IMR-90 (cell line): ENCODE results near the gene UNK. TPM values are rescaled to one million over a fixed set of nuclear protein-coding genes. Genes with fewer than 3 reads are reported as not detected.

Experiments
- ATAC-seq: fragments of 200-7000 bp; cut with Tn5 transposase; 2 replicates; pipeline ENCODE4 v1.9.1; 2020; ENCODE audit warnings: low read depth, mild to moderate bottlenecking, moderate library complexity
- BruUV-seq: library from RNA; stranded (reverse); fragments of 400-500 nt; replicated peaks from 2 replicates; lab custom pipeline; 2021; lab: Mats Ljungman, UMichigan
- CTCF ChIA-PET: fragments of 300-600 bp; formaldehyde crosslinking; extraction: SDS; loops from one replicate; lab custom pipeline; 2021; ENCODE audit warnings: antibody characterized with exemption; lab: Yijun Ruan, JAX
- POLR2A ChIA-PET: fragments of 300-600 bp; sonication (Branson Sonifier 250); formaldehyde crosslinking; loops from one replicate; lab custom pipeline; 2022; ENCODE audit warnings: antibody characterized with exemption; ENCODE audit not compliant: unreplicated experiment; lab: Charles Lee
- DNase-seq: peaks from one replicate; pipeline ENCODE4 v3.0.0; 2013
- H2AFZ ChIP-seq: replicated peaks from 2 replicates; pipeline ENCODE3; 2013; ENCODE audit warnings: low read length, mild to moderate bottlenecking; ENCODE audit not compliant: poor library complexity
- H2AK5ac ChIP-seq: 2 replicates; pipeline ENCODE4 v1.6.1; 2013; ENCODE audit warnings: low read depth, low read length, inconsistent platforms
- H2AK9ac ChIP-seq: replicated peaks from 2 replicates; pipeline ENCODE3; 2013; ENCODE audit warnings: mild to moderate bottlenecking, low read depth, low read length, moderate library complexity; ENCODE audit not compliant: poor library complexity
- H2BK120ac ChIP-seq: 2 replicates; pipeline ENCODE4 v1.6.1; 2013; ENCODE audit warnings: low read depth, low read length, inconsistent platforms
- H2BK15ac ChIP-seq: 3 replicates; pipeline ENCODE4 v1.6.1; 2013; ENCODE audit warnings: low read depth, low read length, inconsistent platforms
- H2BK20ac ChIP-seq: 2 replicates; pipeline ENCODE4 v1.6.1; 2013; ENCODE audit warnings: low read depth, mild to moderate bottlenecking, inconsistent platforms, low read length, moderate library complexity
- H2BK5ac ChIP-seq: 2 replicates; pipeline ENCODE4 v1.6.1; 2013; ENCODE audit warnings: mild to moderate bottlenecking, low read depth, low read length, inconsistent platforms; ENCODE audit not compliant: poor library complexity, severe bottlenecking
- H3K14ac ChIP-seq: replicated peaks from 2 replicates; pipeline ENCODE4 v1.6.1; 2013; ENCODE audit warnings: low read depth, low read length, inconsistent platforms
- H3K18ac ChIP-seq: 2 replicates; pipeline ENCODE4 v1.6.1; 2013; ENCODE audit warnings: low read depth, low read length, control low read depth
- H3K23ac ChIP-seq: 2 replicates; pipeline ENCODE4 v1.6.1; 2013; ENCODE audit warnings: low read depth, low read length, inconsistent platforms
- H3K27ac ChIP-seq: 2 replicates; pipeline ENCODE4 v1.5.1; 2013; ENCODE audit warnings: mild to moderate bottlenecking, control low read depth, low read length; ENCODE audit not compliant: insufficient read depth
- H3K27me3 ChIP-seq: 2 replicates; pipeline ENCODE4 v1.6.1; 2013; ENCODE audit warnings: low read length; ENCODE audit not compliant: control insufficient read depth, insufficient read depth
- H3K36me3 ChIP-seq: 2 replicates; pipeline ENCODE4 v1.6.1; 2013; ENCODE audit warnings: low read length, mixed read lengths; ENCODE audit not compliant: control insufficient read depth, insufficient read depth
- H3K4ac ChIP-seq: 2 replicates; pipeline ENCODE4 v1.6.1; 2013; ENCODE audit warnings: low read depth, low read length, inconsistent platforms
- H3K4me1 ChIP-seq: 2 replicates; pipeline ENCODE4 v1.6.1; 2013; ENCODE audit warnings: low read length, mixed read lengths; ENCODE audit not compliant: control insufficient read depth, insufficient read depth
- H3K4me2 ChIP-seq: 2 replicates; pipeline ENCODE4 v1.6.1; 2013; ENCODE audit warnings: low read depth, mild to moderate bottlenecking, control low read depth, low read length, moderate library complexity
- H3K4me3 ChIP-seq: 2 replicates; pipeline ENCODE4 v1.5.1; 2013; ENCODE audit warnings: low read depth, mild to moderate bottlenecking, control low read depth, low read length, moderate library complexity; ENCODE audit not compliant: insufficient read depth
- H3K56ac ChIP-seq: 2 replicates; pipeline ENCODE4 v1.6.1; 2013; ENCODE audit warnings: low read length, inconsistent platforms; ENCODE audit not compliant: insufficient read depth; ENCODE audit errors: extremely low read depth
- H3K79me1 ChIP-seq, 2 experiments: 2 replicates each; pipeline ENCODE4 v1.6.1; 2013; ENCODE audit warnings: low read length in 2 of 2, inconsistent platforms in 1 of 2, low read depth in 1 of 2
- H3K9ac ChIP-seq: 2 replicates; pipeline ENCODE4 v1.6.1; 2013; ENCODE audit warnings: low read depth, low read length, control low read depth
- H3K9me1 ChIP-seq: 2 replicates; pipeline ENCODE4 v1.6.1; 2013; ENCODE audit warnings: low read length, inconsistent platforms; ENCODE audit not compliant: insufficient read depth
- H3K9me3 ChIP-seq: 2 replicates; pipeline ENCODE4 v1.6.1; 2013; ENCODE audit warnings: low read length; ENCODE audit not compliant: control insufficient read depth, insufficient read depth
- H4K20me1 ChIP-seq: 2 replicates; pipeline ENCODE4 v1.6.1; 2013; ENCODE audit warnings: low read length, inconsistent platforms; ENCODE audit not compliant: insufficient read depth
- H4K5ac ChIP-seq: 2 replicates; pipeline ENCODE4 v1.6.1; 2013; ENCODE audit warnings: mild to moderate bottlenecking, low read depth, low read length, control low read depth
- H4K8ac ChIP-seq, 2 experiments: 2 replicates each; pipeline ENCODE4 v1.6.1; 2013; ENCODE audit warnings: low read depth in 2 of 2, low read length in 2 of 2, control low read depth in 1 of 2, inconsistent platforms in 1 of 2
- H4K91ac ChIP-seq: 2 replicates; pipeline ENCODE4 v1.6.1; 2013; ENCODE audit warnings: low read depth, low read length, inconsistent platforms; ENCODE audit not compliant: insufficient read depth
- BHLHE40 ChIP-seq: fragments of 150-350 bp; IDR thresholded peaks from 2 replicates; pipeline ENCODE4 v1.6.1; 2016; ENCODE audit warnings: mild to moderate bottlenecking, low read depth, low read length
- CEBPB ChIP-seq: IDR thresholded peaks from 2 replicates; pipeline ENCODE4 v1.6.1; 2012; ENCODE audit warnings: low read depth, low read length, improper control_type of control experiment
- CHD1 ChIP-seq: IDR thresholded peaks from 2 replicates; pipeline ENCODE4 v1.6.1; 2012; ENCODE audit warnings: low read depth, low read length, improper control_type of control experiment
- ELK1 ChIP-seq: fragments of 150-350 bp; IDR thresholded peaks from 2 replicates; pipeline ENCODE4 v1.6.1; 2016; ENCODE audit warnings: low read depth, mild to moderate bottlenecking, low read length, moderate library complexity, borderline replicate concordance
- FOS ChIP-seq: fragments of 150-350 bp; IDR thresholded peaks from 2 replicates; pipeline ENCODE4 v1.6.1; 2016; ENCODE audit warnings: low read depth, low read length
- MAFK ChIP-seq: IDR thresholded peaks from 2 replicates; pipeline ENCODE4 v1.6.1; 2012; ENCODE audit warnings: low read depth, low read length, improper control_type of control experiment
- MAZ ChIP-seq: IDR thresholded peaks from 2 replicates; pipeline ENCODE4 v1.6.1; 2012; ENCODE audit warnings: low read depth, mild to moderate bottlenecking, low read length, improper control_type of control experiment, moderate library complexity, borderline replicate concordance
- MXI1 ChIP-seq: IDR thresholded peaks from 2 replicates; pipeline ENCODE4 v1.6.1; 2012; ENCODE audit warnings: low read depth, mild to moderate bottlenecking, low read length, moderate library complexity, borderline replicate concordance
- NFE2L2 ChIP-seq: fragments of 150-350 bp; IDR thresholded peaks from 2 replicates; pipeline ENCODE4 v1.6.1; 2016; ENCODE audit warnings: low read depth, mild to moderate bottlenecking, low read length
- POLR2A ChIP-seq: IDR thresholded peaks from 2 replicates; pipeline ENCODE4 v1.6.1; 2012; ENCODE audit warnings: mild to moderate bottlenecking, low read depth, low read length
- RAD21 ChIP-seq: IDR thresholded peaks from 2 replicates; pipeline ENCODE4 v1.6.1; 2012; ENCODE audit warnings: low read length, improper control_type of control experiment
- RCOR1 ChIP-seq: IDR thresholded peaks from 2 replicates; pipeline ENCODE4 v1.6.1; 2012; ENCODE audit warnings: mild to moderate bottlenecking, low read length, improper control_type of control experiment; ENCODE audit not compliant: insufficient replicate concordance
- RFX5 ChIP-seq: IDR thresholded peaks from 2 replicates; pipeline ENCODE4 v1.8.0; 2012; ENCODE audit warnings: low read depth, mild to moderate bottlenecking, low read length, moderate library complexity
- SMC3 ChIP-seq: fragments of 150-350 bp; IDR thresholded peaks from 2 replicates; pipeline ENCODE4 v1.6.1; 2016; ENCODE audit warnings: low read depth, mild to moderate bottlenecking, antibody characterized with exemption, low read length, moderate library complexity
- WGBS, 2 experiments: methylation state at CpG; one replicate each; pipeline versions ENCODE4 v1.1.5 to v1.1.7; 2013; ENCODE audit warnings: missing lambda C conversion rate in 2 of 2; ENCODE audit not compliant: insufficient read length in 1 of 2; ENCODE audit errors: extremely low coverage in 2 of 2; 5-methylcytosine and 5-hydroxymethylcytosine counted together
- dilution Hi-C: fragments of 300-500 bp; cut with HindIII; formaldehyde crosslinking; loops from one replicate; pipeline ENCODE4 v1.14.3; 2018; ENCODE audit warnings: low sequenced_read_pairs; ENCODE audit not compliant: unreplicated experiment
- in situ Hi-C: fragments of 300-500 bp; cut with MboI; formaldehyde crosslinking; loops from 3 replicates; pipeline ENCODE4 v1.14.3; 2019; ENCODE audit warnings: low sequenced_read_pairs, inconsistent platforms, mixed read lengths
- intact Hi-C: fragments of 100-400 bp; cut with micrococcal nuclease; formaldehyde crosslinking; loops from 2 replicates; pipeline ENCODE4 v1.10.0; 2022
- polyA plus RNA-seq, 3 experiments: library from polyadenylated mRNA; depleted of rRNA; stranded (reverse); fragments of >200 nt; gene quantifications; 2 replicates each; pipeline ENCODE4 v1.2.3, GENCODE V29; 2012; ENCODE audit warnings: low replicate concordance in 1 of 3
- total RNA-seq: library from RNA; depleted of rRNA; stranded (reverse); fragments of >200 nt; gene quantifications from 2 replicates; pipeline ENCODE4 v1.2.3, GENCODE V29; 2012
- TF ChIP-seq, protein P1 (sequence below): fragments of 150-350 bp; IDR thresholded peaks from 2 replicates; pipeline ENCODE4 v1.6.1; 2017; ENCODE audit warnings: mild to moderate bottlenecking, antibody characterized with exemption, low read length, low read depth
- TF ChIP-seq, protein P2 (sequence below): conservative IDR thresholded peaks from 2 replicates; pipeline ENCODE4 v1.5.1; 2012; ENCODE audit warnings: mild to moderate bottlenecking, low read depth, low read length, improper control_type of control experiment

UNK gene
- total and polyA plus RNA-seq, 2 of the 4 experiments (the other 2 are of a cell fraction) = 15.4 to 17.3 TPM

- H2BK15ac ChIP-seq = no peak overlapping the region
- H3K18ac ChIP-seq = no peak overlapping the region
- DNase-seq (no peak), ATAC-seq (no peak)
- H2BK5ac ChIP-seq = no peak overlapping the region
- H2AFZ ChIP-seq = no peak overlapping the region
- H2AK5ac ChIP-seq = no peak overlapping the region
- H3K56ac ChIP-seq = no peak overlapping the region
- H3K79me1 ChIP-seq = peaks cover 5 to 12% of the 10 kb centered on the region in 2 experiments; a peak in 3 of 4 replicates
- no peak overlapping the region for H4K5ac ChIP-seq
- no peaks in the 10 kb centered on the region for H3K9me3 ChIP-seq
- no peak overlapping the region for H3K23ac ChIP-seq
- ChIA-PET CTCF (no interaction called here), POLR2A (no interaction called here)
- H2BK20ac ChIP-seq = no peak overlapping the region
- TF ChIP-seq FOS (no peak), POLR2A (no peak), RCOR1 (no peak), MAFK (no peak), RAD21 (no peak), MXI1 (no peak), CHD1 (no peak), ELK1 (no peak), BHLHE40 (no peak), MAZ (no peak), CEBPB (no peak), NFE2L2 (no peak), RFX5 (no peak), SMC3 (no peak)
- TF ChIP-seq, protein P1, sequence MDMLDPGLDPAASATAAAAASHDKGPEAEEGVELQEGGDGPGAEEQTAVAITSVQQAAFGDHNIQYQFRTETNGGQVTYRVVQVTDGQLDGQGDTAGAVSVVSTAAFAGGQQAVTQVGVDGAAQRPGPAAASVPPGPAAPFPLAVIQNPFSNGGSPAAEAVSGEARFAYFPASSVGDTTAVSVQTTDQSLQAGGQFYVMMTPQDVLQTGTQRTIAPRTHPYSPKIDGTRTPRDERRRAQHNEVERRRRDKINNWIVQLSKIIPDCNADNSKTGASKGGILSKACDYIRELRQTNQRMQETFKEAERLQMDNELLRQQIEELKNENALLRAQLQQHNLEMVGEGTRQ = no peak
- TF ChIP-seq, protein P2, sequence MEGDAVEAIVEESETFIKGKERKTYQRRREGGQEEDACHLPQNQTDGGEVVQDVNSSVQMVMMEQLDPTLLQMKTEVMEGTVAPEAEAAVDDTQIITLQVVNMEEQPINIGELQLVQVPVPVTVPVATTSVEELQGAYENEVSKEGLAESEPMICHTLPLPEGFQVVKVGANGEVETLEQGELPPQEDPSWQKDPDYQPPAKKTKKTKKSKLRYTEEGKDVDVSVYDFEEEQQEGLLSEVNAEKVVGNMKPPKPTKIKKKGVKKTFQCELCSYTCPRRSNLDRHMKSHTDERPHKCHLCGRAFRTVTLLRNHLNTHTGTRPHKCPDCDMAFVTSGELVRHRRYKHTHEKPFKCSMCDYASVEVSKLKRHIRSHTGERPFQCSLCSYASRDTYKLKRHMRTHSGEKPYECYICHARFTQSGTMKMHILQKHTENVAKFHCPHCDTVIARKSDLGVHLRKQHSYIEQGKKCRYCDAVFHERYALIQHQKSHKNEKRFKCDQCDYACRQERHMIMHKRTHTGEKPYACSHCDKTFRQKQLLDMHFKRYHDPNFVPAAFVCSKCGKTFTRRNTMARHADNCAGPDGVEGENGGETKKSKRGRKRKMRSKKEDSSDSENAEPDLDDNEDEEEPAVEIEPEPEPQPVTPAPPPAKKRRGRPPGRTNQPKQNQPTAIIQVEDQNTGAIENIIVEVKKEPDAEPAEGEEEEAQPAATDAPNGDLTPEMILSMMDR = no peak
- H3K27ac ChIP-seq = no peak overlapping the region
- no peaks in the 10 kb centered on the region for H3K36me3 ChIP-seq
- H4K91ac ChIP-seq = no peak overlapping the region
- H2BK120ac ChIP-seq = no peak overlapping the region
- no peak overlapping the region for H3K9ac ChIP-seq
- H4K8ac ChIP-seq = no peak overlapping the region
- in situ Hi-C loops = no loop called here
- no TSS peak for BruUV-seq
- H4K20me1 ChIP-seq = no peaks in the 10 kb centered on the region
- H3K27me3 ChIP-seq = no peaks in the 10 kb centered on the region
- dilution Hi-C loops = no loop called here
- no CpG with 5 or more reads among the region's 8 CpGs for WGBS, 2 experiments
- no peak overlapping the region for H3K14ac ChIP-seq
- H3K4ac ChIP-seq = no peak overlapping the region
- no peak overlapping the region for H3K4me3 ChIP-seq
- no peak overlapping the region for H3K4me2 ChIP-seq
- H2AK9ac ChIP-seq = no peak overlapping the region
- H3K9me1 ChIP-seq = peaks cover 10% of the 10 kb centered on the region; the same call in 1 of the 2 replicates
- intact Hi-C loops = no loop called here
- H3K4me1 ChIP-seq = peaks cover 7% of the 10 kb centered on the region
These were observed 16.7 kb upstream of the UNK start for GRCh38 chr17:75767881-75768280.
